H1 (cell line): Measurements from ENCODE around the gene TRAF3. TPM values are rescaled to one million over a fixed set of nuclear protein-coding genes. Genes with fewer than 3 reads are reported as not detected.

Source experiments
- CTCF ChIA-PET: fragments of 300-600 bp; sonication (Branson Sonifier 250); formaldehyde crosslinking; loops from one replicate; lab custom pipeline; 2021; ENCODE audit not compliant: partially characterized antibody; lab: Charles Lee
- POLR2A ChIA-PET: fragments of 300-600 bp; sonication (Branson Sonifier 250); formaldehyde crosslinking; loops from one replicate; lab custom pipeline; 2021; ENCODE audit warnings: inconsistent platforms; ENCODE audit not compliant: partially characterized antibody; lab: Charles Lee
- DNase-seq, 2 experiments: peaks; one replicate each; pipeline versions ENCODE4 v3.0.0 to v3.0.0-alpha.2; 2010 to 2022; ENCODE audit warnings: low spot score in 2 of 2, low read depth in 1 of 2, mixed read lengths in 1 of 2
- FAIRE-seq: peaks from 2 replicates; lab custom pipeline; 2011; peaks lifted over from hg19 to GRCh38; lab: Jason Lieb, UNC
- H2AFZ ChIP-seq: 2 replicates; pipeline ENCODE4 v1.8.1; 2012; ENCODE audit warnings: low read length, inconsistent platforms
- H2AK5ac ChIP-seq: 2 replicates; pipeline ENCODE4 v1.6.1; 2013; ENCODE audit warnings: low read depth, low read length
- H2BK120ac ChIP-seq: replicated peaks from 2 replicates; pipeline ENCODE3; 2013; ENCODE audit warnings: low read depth, low read length, inconsistent platforms
- H2BK12ac ChIP-seq: 2 replicates; pipeline ENCODE4 v1.6.1; 2013; ENCODE audit warnings: low read depth, low read length
- H2BK15ac ChIP-seq: 2 replicates; pipeline ENCODE4 v1.6.1; 2013; ENCODE audit warnings: low read length
- H2BK20ac ChIP-seq: 2 replicates; pipeline ENCODE4 v1.6.1; 2013; ENCODE audit warnings: low read length
- H2BK5ac ChIP-seq: 2 replicates; pipeline ENCODE4 v1.6.1; 2013; ENCODE audit warnings: low read depth, low read length
- H3K14ac ChIP-seq: 2 replicates; pipeline ENCODE4 v1.6.1; 2013; ENCODE audit warnings: inconsistent platforms; ENCODE audit not compliant: insufficient read length
- H3K18ac ChIP-seq: 2 replicates; pipeline ENCODE4 v1.6.1; 2013; ENCODE audit warnings: low read length; ENCODE audit errors: extremely low read depth
- H3K23ac ChIP-seq: 2 replicates; pipeline ENCODE4 v1.6.1; 2013; ENCODE audit warnings: inconsistent platforms; ENCODE audit not compliant: insufficient read length
- H3K23me2 ChIP-seq: 2 replicates; pipeline ENCODE4 v1.6.1; 2013; ENCODE audit warnings: low read depth, low read length
- H3K27ac ChIP-seq: 2 replicates; pipeline ENCODE4 v1.6.1; 2011; ENCODE audit warnings: low read depth, low read length, inconsistent platforms
- H3K27me3 ChIP-seq, 4 experiments: replicated peaks in 1 of 4; 1 replicate in 1 of 4; 2 replicates in 3 of 4; pipeline versions ENCODE4 v1.6.1 to v1.8.1; 2011 to 2013; ENCODE audit warnings: low read length in 3 of 4, mild to moderate bottlenecking in 3 of 4, inconsistent platforms in 2 of 4, mixed read lengths in 2 of 4, moderate library complexity in 1 of 4; ENCODE audit not compliant: control insufficient read depth in 3 of 4, insufficient read depth in 3 of 4; ENCODE audit errors: extremely low read depth in 1 of 4
- H3K36me3 ChIP-seq, 4 experiments: 2 replicates each; pipeline versions ENCODE4 v1.6.1 to v1.8.1; 2011 to 2013; ENCODE audit warnings: mild to moderate bottlenecking in 4 of 4, low read length in 3 of 4, moderate library complexity in 2 of 4, control low read depth in 1 of 4, inconsistent platforms in 1 of 4; ENCODE audit not compliant: insufficient read depth in 4 of 4, control insufficient read depth in 2 of 4
- H3K4ac ChIP-seq: replicated peaks from 2 replicates; pipeline ENCODE3; 2013; ENCODE audit warnings: low read length, low read depth, mixed read lengths, inconsistent platforms; ENCODE audit not compliant: insufficient read length
- H3K4me1 ChIP-seq, 4 experiments: replicated peaks in 1 of 4; 1 replicate in 1 of 4; 2 replicates in 3 of 4; pipeline versions ENCODE4 v1.6.1 to v1.8.1; 2011 to 2013; ENCODE audit warnings: low read length in 3 of 4, inconsistent platforms in 2 of 4, mixed read lengths in 1 of 4; ENCODE audit not compliant: insufficient read depth in 4 of 4, control insufficient read depth in 3 of 4
- H3K4me2 ChIP-seq, 2 experiments: 2 replicates each; pipeline versions ENCODE4 v1.6.1 to v1.8.1; 2011 to 2013; ENCODE audit warnings: low read depth in 2 of 2, low read length in 2 of 2, control low read depth in 1 of 2, inconsistent platforms in 1 of 2, mild to moderate bottlenecking in 1 of 2; ENCODE audit not compliant: insufficient read depth in 1 of 2
- H3K4me3 ChIP-seq, 4 experiments: fragments of 200-600, 300-600 bp in 1 of 4; sonication (generic), shearing (Covaris generic), sonication (Bioruptor Twin) in 1 of 4; 2 replicates each; pipeline versions ENCODE4 v1.5.1 to v1.8.1; 2011 to 2016; ENCODE audit warnings: low read length in 4 of 4, low read depth in 3 of 4, control low read depth in 2 of 4, inconsistent platforms in 2 of 4, mild to moderate bottlenecking in 2 of 4, mixed read lengths in 1 of 4, moderate library complexity in 1 of 4; ENCODE audit not compliant: insufficient read depth in 2 of 4; ENCODE audit errors: extremely low read depth in 1 of 4
- H3K56ac ChIP-seq: replicated peaks from 2 replicates; pipeline ENCODE3; 2013; ENCODE audit warnings: low read depth, mild to moderate bottlenecking, mixed read lengths, low read length, inconsistent platforms; ENCODE audit not compliant: insufficient read length
- H3K79me1 ChIP-seq: 2 replicates; pipeline ENCODE4 v1.6.1; 2013; ENCODE audit warnings: low read depth, low read length, control low read depth
- H3K79me2 ChIP-seq, 2 experiments: 2 replicates each; pipeline versions ENCODE4 v1.6.1 to v1.8.1; 2012 to 2013; ENCODE audit warnings: low read length in 2 of 2, mild to moderate bottlenecking in 2 of 2, inconsistent platforms in 1 of 2; ENCODE audit not compliant: insufficient read depth in 2 of 2, control insufficient read depth in 1 of 2
- H3K9ac ChIP-seq, 4 experiments: replicated peaks in 1 of 4; 1 replicate in 1 of 4; 2 replicates in 3 of 4; pipeline versions ENCODE4 v1.6.1 to v1.8.1; 2011 to 2013; ENCODE audit warnings: low read depth in 3 of 4, low read length in 3 of 4, control low read depth in 2 of 4, mild to moderate bottlenecking in 2 of 4, moderate library complexity in 2 of 4, inconsistent platforms in 1 of 4; ENCODE audit errors: extremely low read depth in 1 of 4
- H3K9me3 ChIP-seq, 2 experiments: 2 replicates each; pipeline versions ENCODE4 v1.6.1 to v1.8.1; 2012 to 2013; ENCODE audit warnings: mild to moderate bottlenecking in 2 of 2, moderate library complexity in 2 of 2, control low read depth in 1 of 2, inconsistent platforms in 1 of 2, low read depth in 1 of 2, low read length in 1 of 2, mixed read lengths in 1 of 2; ENCODE audit not compliant: insufficient read depth in 2 of 2
- H4K20me1 ChIP-seq, 2 experiments: replicated peaks in 1 of 2; 2 replicates each; pipeline versions ENCODE3 to v1.8.1; 2011 to 2013; ENCODE audit warnings: inconsistent platforms in 2 of 2, low read length in 2 of 2, mild to moderate bottlenecking in 1 of 2; ENCODE audit not compliant: insufficient read depth in 2 of 2, control insufficient read depth in 1 of 2
- H4K5ac ChIP-seq: 2 replicates; pipeline ENCODE4 v1.6.1; 2013; ENCODE audit warnings: low read length, low read depth, mixed read lengths, inconsistent platforms; ENCODE audit not compliant: insufficient read length
- H4K8ac ChIP-seq: 2 replicates; pipeline ENCODE4 v1.8.0; 2013; ENCODE audit warnings: mild to moderate bottlenecking, moderate library complexity, low read length, inconsistent platforms; ENCODE audit not compliant: insufficient read depth; ENCODE audit errors: extremely low read depth
- H4K91ac ChIP-seq: replicated peaks from 2 replicates; pipeline ENCODE3; 2013; ENCODE audit warnings: low read length, mixed read lengths, inconsistent platforms; ENCODE audit not compliant: insufficient read length
- CTBP2 ChIP-seq: IDR thresholded peaks from 2 replicates; pipeline ENCODE4 v1.7.0; 2011; ENCODE audit warnings: borderline replicate concordance, mild to moderate bottlenecking, moderate library complexity, mixed read lengths, low read length; ENCODE audit not compliant: insufficient read depth, insufficient read length
- NRF1 ChIP-seq: IDR thresholded peaks from 2 replicates; pipeline ENCODE4 v1.6.1; 2011; ENCODE audit warnings: mild to moderate bottlenecking, low read depth, low read length, improper control_type of control experiment
- RAD21 ChIP-seq, 2 experiments: IDR thresholded peaks in 1 of 2; conservative IDR thresholded peaks in 1 of 2; 2 replicates each; pipeline ENCODE4 v1.6.1; 2011; ENCODE audit warnings: low read depth in 2 of 2, low read length in 2 of 2, improper control_type of control experiment in 1 of 2, inconsistent platforms in 1 of 2, mild to moderate bottlenecking in 1 of 2, moderate library complexity in 1 of 2
- WGBS, 2 experiments: shearing (Covaris generic) in 1 of 2; methylation state at CpG; one replicate each; pipeline versions ENCODE4 v1.1.6 to v1.1.7; 2013 to 2015; ENCODE audit warnings: low lambda C conversion rate in 2 of 2, mixed read lengths in 2 of 2, inconsistent platforms in 1 of 2, low coverage in 1 of 2, missing lambda C conversion rate in 1 of 2; ENCODE audit not compliant: insufficient replicate concordance in 2 of 2, insufficient coverage in 1 of 2, insufficient read length in 1 of 2; ENCODE audit errors: extremely low coverage in 1 of 2, missing lambda C conversion rate in 1 of 2; 5-methylcytosine and 5-hydroxymethylcytosine counted together
- polyA plus RNA-seq, 7 experiments: library from polyadenylated mRNA; depleted of rRNA in 3 of 7; stranded (reverse) in 5 of 7; unstranded in 2 of 7; fragments of >200 nt in 5 of 7; fragments of 200-250 nt in 2 of 7; gene quantifications; 1 replicate in 5 of 7; 2 replicates in 1 of 7; 4 replicates in 1 of 7; pipeline versions ENCODE4 v1.2.1 to v1.2.3, GENCODE V29; 2011 to 2013; ENCODE audit warnings: missing spikeins in 2 of 7, mixed read lengths in 2 of 7
- total RNA-seq: library from RNA; stranded (reverse); fragmentation: NEBNext Ultra II Directional; extraction: Animal tissue kit (Norgen Biotek cat#: 25700); gene quantifications from 2 replicates; pipeline ENCODE4 v1.2.1, GENCODE V29; 2021
- TF ChIP-seq, protein P1 (sequence below), 3 experiments: IDR thresholded peaks; 1 replicate in 2 of 3; 2 replicates in 1 of 3; pipeline versions ENCODE4 v1.5.1 to v1.6.1; 2011; ENCODE audit warnings: low read length in 3 of 3, mild to moderate bottlenecking in 3 of 3, inconsistent platforms in 2 of 3, low read depth in 1 of 3, moderate library complexity in 1 of 3; ENCODE audit not compliant: insufficient read depth in 1 of 3; ENCODE audit errors: control extremely low read depth in 1 of 3

TRAF3 gene
- total and polyA plus RNA-seq, 2 of the 8 experiments (the other 6 are each of a cell fraction or from before 2014, with no cell fraction given) = 5.8 to 12.1 TPM

DNA sequence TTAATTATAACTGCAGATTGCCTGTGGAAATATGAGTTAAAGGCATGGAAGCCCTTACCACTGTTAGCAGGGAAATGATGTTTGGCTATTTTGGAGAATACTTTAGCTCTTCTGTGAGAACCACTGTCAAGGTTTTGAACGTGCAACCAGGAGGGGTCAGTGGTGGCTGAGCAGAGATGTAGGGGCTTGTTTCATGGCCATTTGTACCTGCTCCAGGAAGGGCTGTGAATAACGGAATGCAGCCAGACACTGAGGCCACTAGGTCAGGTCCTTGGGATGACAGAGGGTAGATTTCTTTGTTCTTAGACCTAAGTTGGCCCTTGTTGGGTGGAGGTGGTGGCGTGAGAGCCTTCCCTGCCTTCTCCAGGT, 8.3 kb downstream of the TRAF3 start:
- Histone ChIP-seq H3K14ac (no peak overlapping the region), H2BK12ac (no peak overlapping the region), H4K5ac (no peak overlapping the region), H3K36me3 (no peaks in the 10 kb centered on the region), H3K23ac (no peak overlapping the region), H3K9ac (no peak overlapping the region), H2BK5ac (no peak overlapping the region), H3K79me2 (peaks cover 0 to 24% of the 10 kb centered on the region in 2 experiments; a peak in 2 of 4 replicates), H3K56ac (no peak overlapping the region), H3K9me3 (no peaks in the 10 kb centered on the region), H3K4me2 (no peak overlapping the region), H4K8ac (no peak overlapping the region), H2BK15ac (no peak overlapping the region), H3K27ac (no peak overlapping the region), H3K27me3 (no peaks in the 10 kb centered on the region), H4K91ac (no peak overlapping the region), H3K18ac (no peak overlapping the region), H3K4me1 (0 out of 7 replicates have a peak, but pooled peaks cover 0 to 3% (median 0%) of the 10 kb centered on the region in 4 experiments), H3K4ac (no peak overlapping the region), H2BK20ac (no peak overlapping the region), H2AFZ (no peak overlapping the region), H2BK120ac (no peak overlapping the region), H3K79me1 (no peaks in the 10 kb centered on the region), H4K20me1 (no peaks in the 10 kb centered on the region), H3K23me2 (no peaks in the 10 kb centered on the region), H2AK5ac (no peak overlapping the region), H3K4me3 (no peak overlapping the region)
- CTCF ChIA-PET = interaction anchor here (0.7 to 4.0 kb wide), 21 partner anchors 8 to 287 kb away, joined by 3 to 27 read pairs (median 4); partner anchors contain the start of gene AMN
- WGBS, 2 experiments = 57% methylated on average over 3 of the region's 3 CpGs; no CpG with 5 or more reads in 1 of the 2 experiments
- POLR2A ChIA-PET = interaction anchor here (1.4 kb wide), 1 partner anchor 10 kb away, joined by 3 read pairs; no protein-coding TSS in a partner anchor
- FAIRE-seq (no peak), DNase-seq (no peak)
- TF ChIP-seq CTBP2 = no peak
- no peak for TF ChIP-seq NRF1
- TF ChIP-seq, protein P1, sequence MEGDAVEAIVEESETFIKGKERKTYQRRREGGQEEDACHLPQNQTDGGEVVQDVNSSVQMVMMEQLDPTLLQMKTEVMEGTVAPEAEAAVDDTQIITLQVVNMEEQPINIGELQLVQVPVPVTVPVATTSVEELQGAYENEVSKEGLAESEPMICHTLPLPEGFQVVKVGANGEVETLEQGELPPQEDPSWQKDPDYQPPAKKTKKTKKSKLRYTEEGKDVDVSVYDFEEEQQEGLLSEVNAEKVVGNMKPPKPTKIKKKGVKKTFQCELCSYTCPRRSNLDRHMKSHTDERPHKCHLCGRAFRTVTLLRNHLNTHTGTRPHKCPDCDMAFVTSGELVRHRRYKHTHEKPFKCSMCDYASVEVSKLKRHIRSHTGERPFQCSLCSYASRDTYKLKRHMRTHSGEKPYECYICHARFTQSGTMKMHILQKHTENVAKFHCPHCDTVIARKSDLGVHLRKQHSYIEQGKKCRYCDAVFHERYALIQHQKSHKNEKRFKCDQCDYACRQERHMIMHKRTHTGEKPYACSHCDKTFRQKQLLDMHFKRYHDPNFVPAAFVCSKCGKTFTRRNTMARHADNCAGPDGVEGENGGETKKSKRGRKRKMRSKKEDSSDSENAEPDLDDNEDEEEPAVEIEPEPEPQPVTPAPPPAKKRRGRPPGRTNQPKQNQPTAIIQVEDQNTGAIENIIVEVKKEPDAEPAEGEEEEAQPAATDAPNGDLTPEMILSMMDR (IDR thresholded peaks at IDR 0.05; ENCODE audit: control extremely low read depth in 1 of 3, insufficient read depth in 1 of 3, low read depth in 1 of 3, low read length in 3 of 3) = peak; percentile 29 to 50 (median 36)
- TF ChIP-seq RAD21 (IDR thresholded peaks at IDR 0.05 in 1 of 2, conservative IDR thresholded peaks at IDR 0.05 in 1 of 2; ENCODE audit: low read depth in 2 of 2, low read length in 2 of 2) = peak; percentile 65 to 72
